T-helper 9 cell (primary cell): ENCODE data around the gene NEK7.

ENCODE experiments used
- DNase-seq: peaks from one replicate; pipeline ENCODE4 v3.0.0-alpha.2; 2020

NEK7 gene

GRCh38 chr1:198363625-198364151 lies 206.9 kb downstream of the NEK7 start:
- no peak for DNase-seq

GRCh38 chr1:198364471-198364870 lies 207.7 kb downstream of the NEK7 start:
- DNase-seq, result no peak

GRCh38 chr1:198367296-198367695 lies 210.5 kb downstream of the NEK7 start:
- no peak for DNase-seq

- no peak for DNase-seq
Measured at GRCh38 chr1:198370996-198371395, 214.2 kb downstream of the NEK7 start.
